GM12878 (cell line): ENCODE results near the gene AATF.

Experiments
- CTCF ChIP-seq, 3 experiments: IDR thresholded peaks in 2 of 3; conservative IDR thresholded peaks in 1 of 3; 2 replicates each; pipeline ENCODE4 v1.5.1; 2011; ENCODE audit warnings: low read depth in 3 of 3, low read length in 3 of 3, mild to moderate bottlenecking in 3 of 3, control low read depth in 2 of 3, moderate library complexity in 2 of 3, inconsistent platforms in 1 of 3, mixed read lengths in 1 of 3; ENCODE audit not compliant: control insufficient read depth in 2 of 3, insufficient read depth in 1 of 3; ENCODE audit errors: extremely low read depth in 1 of 3
- TARDBP ChIP-seq: IDR thresholded peaks from 2 replicates; pipeline ENCODE4 v1.6.1; 2016; ENCODE audit warnings: borderline replicate concordance

GRCh38 chr17:36941265-36942010 is 7.3 kb upstream of the AATF start:
- TF ChIP-seq CTCF (IDR thresholded peaks at IDR 0.05 in 2 of 3, conservative IDR thresholded peaks at IDR 0.05 in 1 of 3; ENCODE audit: control insufficient read depth in 2 of 3, extremely low read depth in 1 of 3, insufficient read depth in 1 of 3, low read depth in 3 of 3, low read length in 3 of 3) (no peak), TARDBP (no peak)
